GM19467 (cell line): ENCODE measurements around the gene MKX.

Experiments
- ATAC-seq: cut with Tn5 transposase; IDR thresholded peaks from one replicate; pipeline ENCODE4 v1.9.1; 2021; ENCODE audit warnings: mild to moderate bottlenecking, moderate library complexity; ENCODE audit not compliant: unreplicated experiment

MKX gene, protein sequence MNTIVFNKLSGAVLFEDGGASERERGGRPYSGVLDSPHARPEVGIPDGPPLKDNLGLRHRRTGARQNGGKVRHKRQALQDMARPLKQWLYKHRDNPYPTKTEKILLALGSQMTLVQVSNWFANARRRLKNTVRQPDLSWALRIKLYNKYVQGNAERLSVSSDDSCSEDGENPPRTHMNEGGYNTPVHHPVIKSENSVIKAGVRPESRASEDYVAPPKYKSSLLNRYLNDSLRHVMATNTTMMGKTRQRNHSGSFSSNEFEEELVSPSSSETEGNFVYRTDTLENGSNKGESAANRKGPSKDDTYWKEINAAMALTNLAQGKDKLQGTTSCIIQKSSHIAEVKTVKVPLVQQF

DNA sequence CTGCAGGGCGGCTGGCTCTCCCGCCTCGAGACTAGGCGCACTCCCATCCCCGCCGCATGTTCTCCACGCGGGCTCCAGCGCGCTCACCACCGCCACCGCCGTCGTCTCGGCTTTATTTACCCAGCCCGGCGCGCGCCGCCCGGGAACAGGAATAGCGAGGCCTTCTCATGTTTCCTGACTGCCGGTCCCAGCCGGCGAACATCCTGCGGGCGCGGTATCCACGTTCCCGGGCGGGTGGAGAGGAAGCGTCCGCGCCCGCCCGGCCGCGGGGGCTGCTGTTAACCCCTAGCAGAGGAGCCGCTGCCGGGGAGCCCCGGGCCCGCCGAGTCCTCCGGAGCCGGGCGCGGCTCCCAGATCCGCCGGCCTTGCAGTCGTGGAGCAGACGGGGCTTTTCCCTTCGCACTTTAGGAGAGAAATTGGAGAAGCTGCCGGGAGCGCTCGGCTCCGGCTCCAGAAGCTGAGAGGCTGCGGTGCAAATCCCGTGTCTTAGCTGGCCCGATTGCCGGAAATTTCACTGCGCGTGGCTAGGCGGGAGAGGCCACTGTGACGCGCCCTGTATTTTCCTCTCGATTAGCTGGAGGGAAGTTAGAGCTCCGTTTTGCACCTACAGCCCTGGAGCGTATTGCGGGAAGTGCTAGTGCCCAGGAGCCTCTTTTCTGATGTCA is at the start of gene MKX:
Gene MKX, minus strand, starts transcription at position 88 of the 665 bp plus-strand sequence. CDS start 2,404 bp downstream, outside the sequence.
- no peak for ATAC-seq

DNA sequence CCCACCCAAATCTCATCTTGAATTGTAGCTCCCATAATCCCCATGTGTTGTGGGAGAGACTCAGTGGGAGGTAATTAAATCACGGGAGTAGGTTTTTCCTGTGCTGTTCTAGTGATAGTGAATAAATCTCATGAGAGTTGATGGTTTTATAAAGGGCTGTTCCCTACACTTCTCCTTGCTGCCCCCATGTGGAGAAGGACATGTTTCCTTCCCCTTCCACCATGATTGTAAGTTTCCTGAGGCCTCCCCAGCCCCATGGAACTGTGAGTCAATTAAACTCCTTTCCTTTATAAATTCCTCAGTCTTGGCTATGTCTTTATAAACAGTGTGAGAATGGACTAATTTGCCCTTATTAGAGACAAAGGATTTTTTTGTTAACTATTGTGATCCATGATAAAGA is 48.5 kb upstream of the MKX start:
- no peak for ATAC-seq

DNA sequence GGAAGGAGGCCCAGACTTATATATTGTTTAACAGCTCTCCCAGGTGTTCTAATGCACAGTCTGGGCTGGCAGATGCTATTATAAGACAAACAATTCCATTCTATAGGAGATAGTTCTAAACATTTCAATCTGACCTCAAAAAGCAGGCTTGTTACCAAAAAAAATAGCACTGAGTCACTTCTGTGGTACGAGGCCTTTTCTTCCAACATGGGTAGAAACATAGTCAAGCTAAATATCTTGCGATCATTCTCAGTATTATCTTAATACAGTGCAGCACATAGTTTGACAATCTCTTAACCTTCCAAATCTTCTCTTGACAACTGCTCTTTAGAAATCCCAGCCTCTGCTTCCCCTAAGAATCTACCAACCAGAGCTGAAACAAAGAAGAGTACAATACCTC is 46.6 kb upstream of the MKX start:
- no peak for ATAC-seq

DNA sequence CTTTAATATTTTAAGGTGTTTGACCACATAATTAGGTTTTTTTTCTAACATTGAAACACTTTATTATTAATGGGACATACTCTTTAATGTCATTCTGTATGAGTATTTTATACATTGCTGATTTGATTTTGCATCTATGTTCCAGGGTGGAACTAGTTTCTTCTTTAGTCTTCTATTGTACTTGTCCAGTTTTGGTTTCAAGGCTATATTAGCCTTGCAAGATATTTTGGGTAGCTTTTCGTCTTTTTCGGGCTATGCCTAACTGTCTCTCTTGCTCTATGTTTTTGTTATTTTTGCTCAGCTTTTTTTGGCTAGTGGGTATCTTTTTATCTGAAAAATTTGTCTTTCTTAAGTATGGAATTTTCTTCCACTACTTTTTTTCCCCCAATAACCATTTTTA is 38.7 kb upstream of the MKX start:
- no peak for ATAC-seq

GRCh38 chr10:27783660-27784059 is 38.0 kb upstream of the MKX start:
- no peak for ATAC-seq

DNA sequence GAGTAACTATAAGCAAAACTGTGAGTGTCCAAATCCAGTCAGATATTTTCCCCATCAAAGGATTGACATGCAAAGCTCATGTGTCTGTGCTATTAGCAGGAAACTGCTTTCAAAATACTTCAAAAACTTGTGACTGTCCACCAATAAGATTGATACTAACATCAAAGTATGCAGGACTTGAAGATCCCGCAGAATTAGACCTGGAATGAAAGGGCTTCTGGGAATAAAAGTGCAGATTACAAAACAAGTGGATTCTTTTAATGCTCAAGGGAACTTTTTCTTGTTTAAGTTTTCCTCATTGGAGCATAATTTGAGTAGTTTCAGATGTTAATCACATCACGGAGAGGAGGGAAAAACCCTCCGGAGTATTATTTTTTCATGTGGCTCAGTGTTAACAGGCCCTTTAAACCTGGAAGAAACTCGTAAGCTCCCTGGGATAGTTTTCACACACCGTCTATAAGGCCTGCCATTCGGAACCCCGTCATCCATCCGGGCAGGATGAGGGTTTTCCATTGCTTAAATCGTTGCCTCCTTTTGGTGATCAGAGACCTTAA is 33.9 kb upstream of the MKX start:
- no peak for ATAC-seq

- ATAC-seq: no peak
Observed at GRCh38 chr10:27774831-27775230, 29.2 kb upstream of the MKX start.

GRCh38 chr10:27771231-27771630 is 25.6 kb upstream of the MKX start:
- ATAC-seq: no peak

GRCh38 chr10:27770181-27770580 is 24.6 kb upstream of the MKX start:
- no peak for ATAC-seq

GRCh38 chr10:27760867-27761266 is 15.2 kb upstream of the MKX start:
- ATAC-seq: no peak

- ATAC-seq: no peak
Observed at GRCh38 chr10:27759483-27760272, 14.1 kb upstream of the MKX start.

DNA sequence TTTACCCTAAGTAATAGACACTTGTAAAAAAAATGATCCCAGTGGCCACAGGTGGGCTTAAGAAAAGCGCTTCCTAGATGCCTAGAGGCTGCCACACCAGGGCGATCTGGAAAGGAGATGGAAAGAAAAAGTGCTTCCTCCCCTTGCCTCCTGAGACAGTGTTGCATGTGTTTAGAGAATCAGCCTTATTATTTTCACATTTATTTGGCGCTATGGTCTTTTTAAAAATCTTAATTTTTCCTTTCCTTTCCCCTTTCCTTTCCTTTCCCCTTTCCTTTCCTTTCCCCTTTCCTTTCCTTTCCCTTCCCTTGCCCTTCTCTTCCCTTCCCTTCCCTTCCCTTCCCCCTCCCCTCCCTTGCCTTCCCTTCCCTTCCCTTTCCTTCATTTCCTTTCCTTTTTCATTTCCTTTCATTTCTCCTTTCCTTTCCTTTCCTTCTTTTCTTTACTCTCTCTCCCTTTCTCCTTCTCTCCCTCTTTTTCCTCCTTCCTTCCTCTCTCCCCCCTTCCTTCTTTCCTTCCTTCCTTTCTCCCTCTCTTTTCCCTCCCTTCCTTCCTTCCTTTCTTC is 7.1 kb upstream of the MKX start:
- no peak for ATAC-seq

DNA sequence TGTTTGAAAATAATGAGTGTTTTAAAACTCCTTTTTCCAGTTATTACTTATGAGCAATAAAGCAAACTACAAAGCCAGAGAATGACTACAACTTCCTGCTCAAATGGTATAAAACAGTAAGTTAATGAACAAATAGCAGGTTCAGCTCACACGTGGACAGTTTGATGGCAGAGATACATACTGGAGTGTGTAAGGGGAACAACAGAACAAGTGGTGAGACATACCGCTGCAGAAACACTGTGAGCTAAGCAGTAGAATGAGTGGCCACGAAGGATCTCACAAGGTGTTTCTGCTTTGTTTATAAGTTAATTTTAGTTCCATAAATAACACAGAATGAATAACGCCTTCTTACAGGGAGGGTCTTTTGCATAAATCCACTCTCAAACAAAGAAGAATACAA is 3.0 kb upstream of the MKX start:
- ATAC-seq: no peak

DNA sequence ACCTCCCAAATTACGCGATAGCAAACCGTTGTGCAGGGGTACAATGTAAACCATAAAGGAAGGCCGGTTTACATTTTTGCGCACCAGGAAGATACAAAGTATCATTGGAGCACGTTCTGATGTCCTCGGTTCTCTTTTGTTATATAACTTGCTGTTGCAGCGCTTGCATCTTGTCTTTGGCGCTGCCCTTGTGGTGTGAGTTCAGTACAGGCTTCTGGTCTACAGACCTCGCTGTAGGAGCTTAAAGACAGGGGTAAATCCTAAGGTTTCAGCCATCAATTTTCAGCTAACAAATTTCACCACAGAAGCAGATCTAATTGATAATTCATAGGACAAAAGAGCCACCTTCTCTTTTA is 1.5 kb upstream of the MKX start:
- ATAC-seq: no peak

DNA sequence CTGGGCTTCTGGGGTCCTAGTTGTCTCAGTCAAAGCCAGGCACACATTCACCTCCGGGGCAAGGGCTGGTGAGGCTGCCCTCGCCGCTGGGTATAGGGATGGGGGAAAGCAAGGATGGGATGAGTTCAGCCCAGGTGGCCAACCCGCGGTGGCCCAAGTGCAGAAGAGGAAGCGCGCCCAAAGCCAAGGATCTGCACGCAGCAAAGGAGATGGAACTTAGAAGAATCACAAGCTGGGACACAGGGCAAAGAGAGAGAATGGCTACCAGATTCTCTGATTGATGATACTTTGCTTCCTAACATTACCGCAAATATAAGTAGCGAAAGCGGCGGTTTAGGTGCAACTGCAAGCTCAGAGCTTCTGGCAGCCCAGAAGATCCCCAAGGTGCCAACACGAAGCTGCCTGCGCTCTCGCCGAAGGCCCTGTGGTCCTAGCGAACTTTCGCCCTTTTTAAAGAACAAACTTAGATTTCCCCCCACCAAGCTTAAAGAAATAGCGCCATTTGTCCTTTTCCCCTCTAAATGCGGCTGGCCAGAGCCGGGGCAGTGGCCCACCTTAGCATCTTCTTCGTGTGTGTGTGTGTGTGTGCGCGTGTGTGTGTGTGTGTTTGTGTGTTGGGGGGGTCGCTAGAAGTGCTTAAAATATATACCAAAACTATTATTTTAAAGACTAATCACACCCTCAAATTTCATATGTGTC is 927 bp upstream of the MKX start:
- ATAC-seq: no peak

GRCh38 chr10:27744802-27745731 is 552 bp downstream of the MKX start:
- ATAC-seq: no peak

DNA sequence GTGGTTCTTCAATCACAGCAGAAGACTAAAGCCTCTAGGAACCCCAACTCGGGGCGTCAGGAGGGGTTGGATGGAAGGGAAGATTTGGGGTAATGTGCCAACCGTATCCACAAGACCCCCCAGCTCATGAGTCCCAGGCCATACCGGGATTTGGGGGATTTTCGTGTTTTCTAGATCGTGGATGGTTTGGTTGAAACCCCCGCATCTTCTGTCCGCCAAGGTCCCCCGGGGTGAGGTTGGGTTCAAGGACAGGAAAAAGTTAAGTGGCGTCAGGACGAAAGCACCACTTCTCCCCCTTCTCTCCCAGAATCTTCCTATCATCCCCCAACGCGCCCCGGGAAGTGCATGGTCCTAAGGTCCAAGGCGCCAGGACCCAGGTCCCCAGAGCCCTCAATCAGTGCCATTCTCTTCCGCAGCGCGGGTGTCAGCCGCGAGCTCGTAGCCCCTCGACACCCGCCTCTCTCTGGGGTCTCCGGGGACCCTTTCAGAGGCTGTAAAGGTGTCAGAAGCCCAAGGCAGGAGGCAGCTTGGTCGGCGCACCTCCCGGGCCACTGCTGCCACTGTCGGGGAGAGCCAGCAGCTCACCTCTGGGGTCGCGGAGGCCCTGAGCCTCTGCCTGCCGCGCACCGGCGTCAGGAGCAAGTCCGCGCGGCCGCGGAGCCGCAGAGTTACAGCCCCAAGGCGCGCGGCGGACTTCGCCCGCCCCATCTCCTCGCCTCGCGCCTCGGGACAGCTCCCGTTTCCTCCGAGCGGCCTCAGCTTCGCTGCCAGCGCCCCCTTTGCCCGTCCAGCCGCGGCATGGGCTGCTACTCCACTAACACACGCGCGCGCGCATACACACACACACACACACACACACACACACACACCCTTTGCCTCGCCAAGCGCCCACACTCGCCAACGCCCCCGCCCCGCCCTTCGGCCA is 1.5 kb downstream of the MKX start:
- no peak for ATAC-seq
